HepG2 (cell line): ENCODE results near the gene DSC2. TPM values are rescaled to one million over a fixed set of nuclear protein-coding genes. Genes with fewer than 3 reads are reported as not detected.

ENCODE experiments used
- ATAC-seq: fragments of 200-7000 bp; cut with Tn5 transposase; 3 replicates; pipeline ENCODE4 v1.9.1; 2020; ENCODE audit warnings: mild to moderate bottlenecking, moderate library complexity
- Bru-seq: library from RNA; stranded (reverse); fragments of 400-500 nt; gene quantifications from one replicate; lab custom pipeline; 2021; lab: Mats Ljungman, UMichigan
- BruChase-seq, 2 experiments: library from RNA; stranded (reverse); fragments of 400-500 nt; gene quantifications; one replicate each; lab custom pipeline; 2021; lab: Mats Ljungman, UMichigan
- BruUV-seq: library from RNA; stranded (reverse); fragments of 400-500 nt; replicated peaks from 2 replicates; lab custom pipeline; 2021; lab: Mats Ljungman, UMichigan
- CTCF ChIA-PET: fragments of 300-600 bp; formaldehyde crosslinking; extraction: SDS; loops from one replicate; lab custom pipeline; 2021; ENCODE audit warnings: low total read pairs, inconsistent platforms, low intra/inter-chr PET ratio; lab: Yijun Ruan, JAX
- POLR2A ChIA-PET: fragments of 350-600 bp; sonication (Branson Sonifier 250); formaldehyde crosslinking; loops from one replicate; lab custom pipeline; 2020; ENCODE audit warnings: antibody characterized with exemption, inconsistent platforms; lab: Yijun Ruan, JAX
- DNase-seq: peaks from one replicate; pipeline ENCODE4 v3.0.0-alpha.2; 2015; ENCODE audit warnings: low spot score
- FAIRE-seq: peaks from 3 replicates; lab custom pipeline; 2011; peaks lifted over from hg19 to GRCh38; lab: Jason Lieb, UNC
- H2AFZ ChIP-seq: one replicate; pipeline ENCODE4 v1.6.1; 2011; ENCODE audit warnings: low read length, inconsistent platforms
- H3K27ac ChIP-seq: fragments of 300-600 bp; 3 replicates; pipeline ENCODE4 v1.8.0; 2011; ENCODE audit warnings: mixed run types, mild to moderate bottlenecking, mixed read lengths, low read length, inconsistent platforms; ENCODE audit not compliant: insufficient read depth; ENCODE audit errors: extremely low read length
- H3K27me3 ChIP-seq, 2 experiments: fragments of 200-600 bp in 1 of 2; 2 replicates in 1 of 2; 3 replicates in 1 of 2; pipeline versions ENCODE4 v1.6.0 to v1.8.0; 2011; ENCODE audit warnings: low read length in 2 of 2, mild to moderate bottlenecking in 2 of 2, moderate library complexity in 2 of 2, inconsistent platforms in 1 of 2; ENCODE audit not compliant: insufficient read depth in 2 of 2, control insufficient read depth in 1 of 2
- H3K36me3 ChIP-seq, 2 experiments: fragments of 200-600 bp in 1 of 2; replicated peaks in 1 of 2; 2 replicates in 1 of 2; 3 replicates in 1 of 2; pipeline versions ENCODE4 v1.5.1 to v1.8.0; 2011; ENCODE audit warnings: low read length in 2 of 2, inconsistent platforms in 1 of 2; ENCODE audit not compliant: insufficient read depth in 2 of 2, control insufficient read depth in 1 of 2
- H3K4me1 ChIP-seq: 2 replicates; pipeline ENCODE4 v1.5.1; 2012; ENCODE audit warnings: low read length, inconsistent platforms; ENCODE audit not compliant: insufficient read depth
- H3K4me2 ChIP-seq: 2 replicates; pipeline ENCODE4 v1.6.0; 2011; ENCODE audit warnings: low read depth, low read length, inconsistent platforms
- H3K4me3 ChIP-seq, 3 experiments: fragments of 200-600 bp in 1 of 3; sonication (generic), shearing (Covaris generic) in 1 of 3; replicated peaks in 1 of 3; 2 replicates each; pipeline ENCODE4 v1.5.1; 2011 to 2016; ENCODE audit warnings: low read length in 3 of 3, inconsistent platforms in 2 of 3, low read depth in 2 of 3, mild to moderate bottlenecking in 2 of 3, control low read depth in 1 of 3, mixed read lengths in 1 of 3; ENCODE audit not compliant: insufficient read depth in 1 of 3
- H3K79me2 ChIP-seq: one replicate; pipeline ENCODE4 v1.6.1; 2011; ENCODE audit warnings: low read length, inconsistent platforms; ENCODE audit not compliant: insufficient read depth
- H3K9ac ChIP-seq: 2 replicates; pipeline ENCODE4 v1.6.0; 2011; ENCODE audit warnings: mild to moderate bottlenecking, low read depth, low read length, inconsistent platforms; ENCODE audit not compliant: insufficient read depth
- H3K9me3 ChIP-seq: 2 replicates; pipeline ENCODE4 v1.5.1; 2012; ENCODE audit warnings: mild to moderate bottlenecking, low read length
- H4K20me1 ChIP-seq: 2 replicates; pipeline ENCODE4 v1.6.0; 2011; ENCODE audit warnings: inconsistent platforms, mild to moderate bottlenecking, low read length, moderate library complexity; ENCODE audit not compliant: insufficient read depth
- NR2F6 ChIP-seq, 2 experiments: IDR thresholded peaks; 2 replicates each; pipeline ENCODE4 v1.6.1; 2016; ENCODE audit warnings: antibody characterized with exemption in 1 of 2, mild to moderate bottlenecking in 1 of 2
- RFX1 ChIP-seq: fragments of 450-650 bp; IDR thresholded peaks from 2 replicates; pipeline ENCODE4 v1.6.1; 2017
- ZNF512B ChIP-seq: sonication (generic); formaldehyde crosslinking; IDR thresholded peaks from 2 replicates; pipeline ENCODE4 v1.5.1; 2020; ENCODE audit warnings: missing genetic modification reagents, mild to moderate bottlenecking, borderline replicate concordance
- WGBS: methylation state at CpG from one replicate; pipeline ENCODE4 v1.1.6; 2017; ENCODE audit warnings: low lambda C conversion rate; 5-methylcytosine and 5-hydroxymethylcytosine counted together
- in situ Hi-C: cut with HindIII; loops from 2 replicates; pipeline ENCODE4 v1.10.0; 2017; ENCODE audit warnings: low pct_unique_long_range_greater_than_20kb; ENCODE audit not compliant: extremely low pct_ligation_motif_present
- intact Hi-C: fragments of 100-400 bp; cut with micrococcal nuclease; formaldehyde crosslinking; loops from one replicate; pipeline ENCODE4 v1.10.0; 2022; ENCODE audit not compliant: unreplicated experiment
- long read RNA-seq, 2 experiments: library from RNA in 1 of 2; library from polyadenylated mRNA in 1 of 2; stranded (forward) in 1 of 2; unstranded in 1 of 2; transcript quantifications; one replicate each; pipeline ENCODE4 v2.0.0, GENCODE V29; 2019 to 2022
- polyA minus RNA-seq, 3 experiments: library from RNA; depleted of rRNA, polyadenylated mRNA; stranded (reverse); fragments of >200 nt; gene quantifications; 2 replicates each; pipeline ENCODE4 v1.2.3, GENCODE V29; 2011; ENCODE audit warnings: low replicate concordance in 1 of 3
- polyA plus RNA-seq, 8 experiments: library from polyadenylated mRNA; depleted of rRNA in 3 of 8; stranded (reverse) in 7 of 8; unstranded in 1 of 8; fragments of >200 nt; fragmentation: Illumina TruSeq in 4 of 8; extraction: Trizol in 4 of 8; gene quantifications; 2 replicates each; pipeline versions ENCODE4 v1.2.1 to v1.2.3, GENCODE V29; 2011 to 2016; ENCODE audit warnings: low read depth in 4 of 8, missing spikeins in 1 of 8, mixed read lengths in 1 of 8; ENCODE audit not compliant: insufficient read depth in 1 of 8
- total RNA-seq, 5 experiments: library from RNA; depleted of rRNA; stranded (reverse); fragments of >200 nt; fragmentation: Illumina TruSeq; extraction: Trizol; gene quantifications; 2 replicates each; pipeline ENCODE4 v1.2.3, GENCODE V29; 2016; ENCODE audit warnings: low read depth in 1 of 5
- TF ChIP-seq, protein P1 (sequence below): sonication (generic); formaldehyde crosslinking; IDR thresholded peaks from 2 replicates; pipeline ENCODE4 v1.8.0; 2022; ENCODE audit warnings: missing genetic modification reagents, mild to moderate bottlenecking, inconsistent platforms, borderline replicate concordance
- TF ChIP-seq, protein P2 (sequence below): sonication (generic); formaldehyde crosslinking; IDR thresholded peaks from 2 replicates; pipeline ENCODE4 v1.4.0; 2020; ENCODE audit warnings: missing genetic modification reagents
- TF ChIP-seq, protein P3 (sequence below): sonication (generic); formaldehyde crosslinking; IDR thresholded peaks from 2 replicates; pipeline ENCODE4 v1.8.1; 2023; ENCODE audit warnings: mild to moderate bottlenecking, missing genetic modification reagents, borderline replicate concordance
- TF ChIP-seq, protein P4 (sequence below): sonication (generic); formaldehyde crosslinking; IDR thresholded peaks from 2 replicates; pipeline ENCODE4 v1.4.0; 2020; ENCODE audit warnings: mild to moderate bottlenecking, missing genetic modification reagents

DSC2 gene
- 19.6 and 24.9 TPM in 2 replicates for total RNA-seq (2016; rRNA removed; fragmentation: Illumina TruSeq; extraction: Trizol)
- 1.7 and 2.0 TPM in 2 replicates for total RNA-seq (2016; cell fraction: cytosol; rRNA removed; fragmentation: Illumina TruSeq; extraction: Trizol; ENCODE audit: low read depth)
- 18.2 and 26.4 TPM in 2 replicates for total RNA-seq (2016; cell fraction: insoluble cytoplasmic fraction; rRNA removed; fragmentation: Illumina TruSeq; extraction: Trizol)
- 8.8 and 11.1 TPM in 2 replicates for total RNA-seq (2016; cell fraction: membrane; rRNA removed; fragmentation: Illumina TruSeq; extraction: Trizol)
- 30.9 and 35.0 TPM in 2 replicates for total RNA-seq (2016; cell fraction: nucleus; rRNA removed; fragmentation: Illumina TruSeq; extraction: Trizol)
- polyA plus RNA-seq (2011; rRNA removed), result 7.2 and 7.9 TPM in 2 replicates
- 3.7 and 6.8 TPM in 2 replicates for polyA plus RNA-seq (2011; cell fraction: cytosol; rRNA removed)
- 3.3 and 3.8 TPM in 2 replicates for polyA plus RNA-seq (2011; cell fraction: nucleus; rRNA removed)
- polyA plus RNA-seq (2012), result 19.0 and 19.4 TPM in 2 replicates
- 0.86 and 0.89 TPM in 2 replicates for polyA plus RNA-seq (2016; cell fraction: cytosol; fragmentation: Illumina TruSeq; extraction: Trizol; ENCODE audit: low read depth)
- 11.6 and 13.5 TPM in 2 replicates for polyA plus RNA-seq (2016; cell fraction: insoluble cytoplasmic fraction; fragmentation: Illumina TruSeq; extraction: Trizol; ENCODE audit: low read depth)
- 3.0 and 3.5 TPM in 2 replicates for polyA plus RNA-seq (2016; cell fraction: membrane; fragmentation: Illumina TruSeq; extraction: Trizol; ENCODE audit: low read depth)
- 27.0 and 28.4 TPM in 2 replicates for polyA plus RNA-seq (2016; cell fraction: nucleus; fragmentation: Illumina TruSeq; extraction: Trizol; ENCODE audit: insufficient read depth, low read depth)
- polyA minus RNA-seq (2011; rRNA and poly(A)+ RNA removed; ENCODE audit: low replicate concordance), result under 0.01 and 15.2 TPM in 2 replicates
- 19.0 and 23.5 TPM in 2 replicates for polyA minus RNA-seq (2011; cell fraction: cytosol; rRNA and poly(A)+ RNA removed)
- 20.3 and 24.9 TPM in 2 replicates for polyA minus RNA-seq (2011; cell fraction: nucleus; rRNA and poly(A)+ RNA removed)
- Bru-seq, nascent RNA, result percentile 93 among the genes with signal in this experiment
- percentile 96 among the genes with signal in this experiment for BruChase-seq, experiment 1, labeled RNA remaining after a 6-hour chase
- percentile 91 among the genes with signal in this experiment for BruChase-seq, experiment 2, labeled RNA remaining after a 2-hour chase
- long read RNA-seq, experiment 1, full-length matches to known transcripts, result 1 of 17 reads
- long read RNA-seq, experiment 1, partial matches to known transcripts, result 12 of 17 reads
- long read RNA-seq, experiment 1, other reads (novel, unspliced or antisense), result 4 of 17 reads
- long read RNA-seq, experiment 2, full-length matches to known transcripts, result 3 of 77 reads
- long read RNA-seq, experiment 2, partial matches to known transcripts, result 5 of 77 reads
- long read RNA-seq, experiment 2, other reads (novel, unspliced or antisense), result 69 of 77 reads

GRCh38 chr18:31102025-31102684, at the start of gene DSC2:
DSC2 (minus strand) TSS chr18:31102421; CDS start chr18:31101971, 450 bp downstream.
- H2AFZ ChIP-seq, result no peak within 1 kb of the TSS
- DNase-seq (peak; percentile 61), ATAC-seq (peak; percentile 91), FAIRE-seq (peak; percentile 80)
- no peaks in the 10 kb centered on the region for H3K36me3 ChIP-seq
- H4K20me1 ChIP-seq, result no peaks in the 10 kb centered on the region
- H3K9me3 ChIP-seq, result no peaks in the 10 kb centered on the region
- H3K27me3 ChIP-seq, result no peaks in the 10 kb centered on the region; a peak in 1 of 5 replicates
- H3K27ac ChIP-seq, result peak within 1 kb of the TSS; percentile 97
- H3K4me2 ChIP-seq, result peak within 1 kb of the TSS; percentile 76
- ChIA-PET CTCF (interaction anchor here (1.1 kb wide), 1 partner anchor 139 kb away, joined by 3 read pairs; no protein-coding TSS in a partner anchor), POLR2A (interaction anchor here (0.6 to 4.9 kb wide), 7 partner anchors 105 to 442 kb away, joined by 4 to 50 read pairs (median 6); no protein-coding TSS in a partner anchor)
- peaks cover 38% of the 10 kb centered on the region for H3K79me2 ChIP-seq
- TSS peak; percentile 48 for BruUV-seq
- WGBS, result 1% methylated on average over 12 of the region's 44 CpGs
- intact Hi-C loops (loop anchor here (5.0 to 10.0 kb wide), 3 partner anchors 57 to 410 kb away; partner anchors contain the start of genes DSC3 and DSG2), in situ Hi-C loops (loop anchor here (5.0 kb wide), 1 partner anchor 140 kb away; no protein-coding TSS in a partner anchor)
- peak within 1 kb of the TSS; percentile 90 for H3K9ac ChIP-seq
- H3K4me3 ChIP-seq, result peak within 1 kb of the TSS; percentile 79 to 90 (median 90)
- H3K4me1 ChIP-seq, result peaks cover 31% of the 10 kb centered on the region
- TF ChIP-seq, protein P1, sequence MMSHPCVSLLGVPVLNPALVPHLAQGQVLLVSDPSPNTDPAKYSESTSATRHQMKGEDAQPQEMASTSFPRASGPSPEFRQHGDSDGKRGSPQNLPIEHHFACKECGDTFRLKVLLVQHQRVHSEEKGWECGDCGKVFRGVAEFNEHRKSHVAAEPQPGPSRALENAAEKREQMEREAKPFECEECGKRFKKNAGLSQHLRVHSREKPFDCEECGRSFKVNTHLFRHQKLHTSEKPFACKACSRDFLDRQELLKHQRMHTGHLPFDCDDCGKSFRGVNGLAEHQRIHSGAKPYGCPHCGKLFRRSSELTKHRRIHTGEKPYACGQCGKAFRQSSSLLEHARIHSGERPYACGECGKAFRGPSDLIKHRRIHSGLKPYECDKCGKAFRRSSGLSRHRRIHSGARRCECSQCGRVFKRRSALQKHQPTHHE (CRISPR knock-in tag), result 0 out of 2 replicates have a peak, but pooled peaks have one; percentile 38
- TF ChIP-seq, protein P2, sequence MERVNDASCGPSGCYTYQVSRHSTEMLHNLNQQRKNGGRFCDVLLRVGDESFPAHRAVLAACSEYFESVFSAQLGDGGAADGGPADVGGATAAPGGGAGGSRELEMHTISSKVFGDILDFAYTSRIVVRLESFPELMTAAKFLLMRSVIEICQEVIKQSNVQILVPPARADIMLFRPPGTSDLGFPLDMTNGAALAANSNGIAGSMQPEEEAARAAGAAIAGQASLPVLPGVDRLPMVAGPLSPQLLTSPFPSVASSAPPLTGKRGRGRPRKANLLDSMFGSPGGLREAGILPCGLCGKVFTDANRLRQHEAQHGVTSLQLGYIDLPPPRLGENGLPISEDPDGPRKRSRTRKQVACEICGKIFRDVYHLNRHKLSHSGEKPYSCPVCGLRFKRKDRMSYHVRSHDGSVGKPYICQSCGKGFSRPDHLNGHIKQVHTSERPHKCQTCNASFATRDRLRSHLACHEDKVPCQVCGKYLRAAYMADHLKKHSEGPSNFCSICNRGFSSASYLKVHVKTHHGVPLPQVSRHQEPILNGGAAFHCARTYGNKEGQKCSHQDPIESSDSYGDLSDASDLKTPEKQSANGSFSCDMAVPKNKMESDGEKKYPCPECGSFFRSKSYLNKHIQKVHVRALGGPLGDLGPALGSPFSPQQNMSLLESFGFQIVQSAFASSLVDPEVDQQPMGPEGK (CRISPR knock-in tag), result peak; percentile 18; the same call in 1 of the 2 replicates
- TF ChIP-seq, protein P3, sequence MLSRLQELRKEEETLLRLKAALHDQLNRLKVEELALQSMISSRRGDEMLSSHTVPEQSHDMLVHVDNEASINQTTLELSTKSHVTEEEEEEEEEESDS (CRISPR knock-in tag), result no peak
- TF ChIP-seq, protein P4, sequence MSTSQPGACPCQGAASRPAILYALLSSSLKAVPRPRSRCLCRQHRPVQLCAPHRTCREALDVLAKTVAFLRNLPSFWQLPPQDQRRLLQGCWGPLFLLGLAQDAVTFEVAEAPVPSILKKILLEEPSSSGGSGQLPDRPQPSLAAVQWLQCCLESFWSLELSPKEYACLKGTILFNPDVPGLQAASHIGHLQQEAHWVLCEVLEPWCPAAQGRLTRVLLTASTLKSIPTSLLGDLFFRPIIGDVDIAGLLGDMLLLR (CRISPR knock-in tag), result 0 out of 2 replicates have a peak, but pooled peaks have one; percentile 38
- TF ChIP-seq RFX1 (no peak), ZNF512B (CRISPR knock-in tag) (no peak), NR2F6 (IDR thresholded peaks at IDR 0.05) (peak; percentile 21; the same call in 1 of the 2 replicates), NR2F6 (CRISPR knock-in tag; IDR thresholded peaks at IDR 0.05) (peak; percentile 80; the same call in 1 of the 2 replicates)
